Breast epithelium (tissue), 4 donors: ENCODE results near the gene AP2A1. TPM values are rescaled to one million over a fixed set of nuclear protein-coding genes. Genes with fewer than 3 reads are reported as not detected.

Experiments
- DNase-seq, 2 donors: peaks; one replicate each; pipeline ENCODE4 v3.0.0-alpha.2; 2019; ENCODE audit warnings: low spot score in 2 of 2
- H3K27ac ChIP-seq, 2 donors: fragments of 200-600 bp; sonication (generic) in 1 of 2; one replicate each; pipeline ENCODE4 v1.5.1; 2016 to 2019; ENCODE audit warnings: mild to moderate bottlenecking in 1 of 2
- H3K27me3 ChIP-seq, 2 donors: fragments of 200-600 bp; sonication (generic) in 1 of 2; one replicate each; pipeline versions ENCODE4 v1.5.1 to v1.6.0; 2017 to 2019; ENCODE audit warnings: control low read depth in 1 of 2, mild to moderate bottlenecking in 1 of 2
- H3K36me3 ChIP-seq: fragments of 200-600 bp; one replicate; pipeline ENCODE4 v1.5.1; 2019
- H3K4me1 ChIP-seq, 2 donors: fragments of 200-600 bp; sonication (generic); one replicate each; pipeline ENCODE4 v1.5.1; 2016 to 2019; ENCODE audit warnings: control low read depth in 1 of 2
- H3K4me3 ChIP-seq, 3 donors: fragments of 200-600 bp; sonication (generic); 1 replicate in 2 of 3; 2 replicates in 1 of 3; pipeline ENCODE4 v1.5.1; 2016 to 2019; ENCODE audit warnings: mild to moderate bottlenecking in 3 of 3, moderate library complexity in 2 of 3
- H3K9me3 ChIP-seq, 2 donors: fragments of 200-600 bp; sonication (generic) in 1 of 2; one replicate each; pipeline ENCODE4 v1.5.1; 2016 to 2019; ENCODE audit warnings: control low read depth in 1 of 2
- CTCF ChIP-seq, 3 donors: fragments of 450-650 bp; IDR thresholded peaks; one replicate each; pipeline ENCODE4 v1.5.1; 2016 to 2017; ENCODE audit warnings: antibody characterized with exemption in 3 of 3, mild to moderate bottlenecking in 3 of 3, moderate library complexity in 3 of 3
- POLR2A ChIP-seq: fragments of 450-650 bp; IDR thresholded peaks from one replicate; pipeline ENCODE4 v1.6.1; 2016; ENCODE audit warnings: antibody characterized with exemption, mild to moderate bottlenecking, moderate library complexity
- POLR2AphosphoS5 ChIP-seq, 3 donors: sonication (generic); formaldehyde crosslinking; IDR thresholded peaks; one replicate each; pipeline ENCODE4 v1.6.1; 2017; ENCODE audit warnings: antibody characterized with exemption in 3 of 3
- intact Hi-C: fragments of 100-400 bp; cut with DNase I; formaldehyde crosslinking; loops from one replicate; pipeline ENCODE4 v1.15.1; 2023; ENCODE audit warnings: low total_unique reads
- total RNA-seq, 3 donors: library from RNA; depleted of rRNA; stranded (reverse); fragments of >200 nt; gene quantifications; one replicate each; pipeline ENCODE4 v1.1.0, GENCODE V29; 2016

Gene AP2A1
- total RNA-seq, 3 donors from 2014 or later, result 42.1 to 71.0 (median 59.3) TPM

- H3K4me1 ChIP-seq, result peaks cover 7 to 10% of the 10 kb centered on the region in 2 donors
- no peaks in the 10 kb centered on the region for H3K27me3 ChIP-seq
- intact Hi-C loops, result no loop called here
- no peak for TF ChIP-seq CTCF (IDR thresholded peaks at IDR 0.05)
- no peak for TF ChIP-seq POLR2A
- no peak for TF ChIP-seq POLR2AphosphoS5 (IDR thresholded peaks at IDR 0.05)
- H3K4me3 ChIP-seq, result no peak overlapping the region
- no peaks in the 10 kb centered on the region for H3K36me3 ChIP-seq
- H3K27ac ChIP-seq, result peak overlapping the region in 1 of 2 donors; percentile 32
- no peaks in the 10 kb centered on the region for H3K9me3 ChIP-seq
- no peak for DNase-seq
Observed at GRCh38 chr19:49807058-49807903, 40.5 kb downstream of the AP2A1 start.

- Histone ChIP-seq H3K4me3 (peak overlapping the region; percentile 73 to 96 (median 76)), H3K27me3 (no peaks in the 10 kb centered on the region), H3K9me3 (no peaks in the 10 kb centered on the region), H3K36me3 (no peaks in the 10 kb centered on the region), H3K4me1 (peaks cover 7 to 14% of the 10 kb centered on the region in 2 donors), H3K27ac (peak overlapping the region; percentile 92 to 98)
- intact Hi-C loops, result no loop called here
- DNase-seq, result no peak
- TF ChIP-seq POLR2A (no peak), POLR2AphosphoS5 (IDR thresholded peaks at IDR 0.05) (no peak), CTCF (IDR thresholded peaks at IDR 0.05) (no peak)
Observed at GRCh38 chr19:49807904-49808675, 41.3 kb downstream of the AP2A1 start.

DNA sequence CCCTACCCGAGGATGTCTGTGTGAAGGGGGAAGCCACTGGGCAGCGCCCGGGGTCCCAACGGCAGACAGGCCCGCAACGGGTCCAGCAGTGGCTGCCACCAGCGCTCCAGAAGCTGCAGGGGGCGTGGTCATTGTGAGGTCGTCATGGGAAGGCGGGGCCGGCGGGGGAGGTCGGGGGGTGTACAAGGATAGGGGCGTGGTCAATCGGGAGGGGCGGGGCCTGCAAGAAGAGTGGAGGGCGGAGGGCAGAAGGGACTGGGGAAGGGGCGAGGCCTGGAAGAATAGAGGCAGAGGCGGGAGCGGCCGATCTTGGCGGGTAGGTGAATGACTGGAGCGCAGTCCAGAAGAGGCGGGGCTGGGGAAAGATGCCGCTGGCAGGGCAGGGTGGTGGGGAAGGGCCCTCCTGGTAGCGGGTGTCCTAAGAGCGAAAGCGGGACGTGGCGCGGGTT lies 41.9 kb downstream of the AP2A1 start:
- Histone ChIP-seq H3K4me1 (peaks cover 7 to 14% of the 10 kb centered on the region in 2 donors), H3K36me3 (no peaks in the 10 kb centered on the region), H3K4me3 (peak overlapping the region; percentile 73 to 96 (median 76)), H3K27ac (peak overlapping the region; percentile 92 to 98), H3K27me3 (no peaks in the 10 kb centered on the region), H3K9me3 (no peaks in the 10 kb centered on the region)
- TF ChIP-seq CTCF (IDR thresholded peaks at IDR 0.05), result no peak
- TF ChIP-seq POLR2AphosphoS5 (IDR thresholded peaks at IDR 0.05), result peak in 2 of 3 donors; percentile 21 to 30
- TF ChIP-seq POLR2A, result peak; percentile 35
- DNase-seq, result peak; percentile 90 to 98
- intact Hi-C loops, result no loop called here

DNA sequence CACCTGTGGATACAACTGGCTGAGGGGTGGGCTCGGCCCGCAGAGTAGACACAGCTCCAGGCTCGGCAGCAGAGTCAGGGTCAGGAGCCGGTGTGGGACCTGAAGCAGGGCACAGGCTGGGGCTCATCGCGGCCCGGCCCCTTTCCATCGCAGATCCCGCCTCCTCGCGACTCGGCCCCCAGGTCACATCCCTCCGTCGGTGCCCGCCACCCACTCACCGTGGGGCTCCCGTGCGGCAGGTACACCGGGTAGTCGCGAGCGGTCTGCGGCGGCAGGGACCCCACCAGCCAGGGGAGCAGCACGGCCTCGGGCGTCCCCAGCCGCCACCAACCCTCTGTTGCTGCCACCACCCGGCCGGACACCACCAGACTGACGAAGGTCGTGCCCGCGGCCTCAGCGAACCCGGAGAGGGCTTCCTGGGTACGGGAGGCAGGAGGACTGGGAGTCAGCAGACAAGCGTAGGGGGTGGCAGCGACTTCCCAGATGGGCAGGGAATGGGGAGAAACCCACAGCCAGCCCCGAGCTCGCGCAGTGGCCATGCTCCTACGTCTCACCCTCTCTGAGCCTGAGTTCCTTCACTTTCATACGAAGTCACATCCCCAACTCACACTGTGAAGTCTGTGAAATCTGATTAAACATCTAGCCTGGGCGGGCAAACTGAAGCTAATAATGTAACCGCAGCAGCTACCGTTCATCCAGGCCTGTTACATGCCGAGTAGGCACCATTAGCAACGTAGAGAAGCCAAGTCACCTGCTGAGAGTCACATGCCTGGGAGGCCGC lies 42.5 kb downstream of the AP2A1 start:
- intact Hi-C loops, result no loop called here
- peak; percentile 51 to 75 for DNase-seq

DNA sequence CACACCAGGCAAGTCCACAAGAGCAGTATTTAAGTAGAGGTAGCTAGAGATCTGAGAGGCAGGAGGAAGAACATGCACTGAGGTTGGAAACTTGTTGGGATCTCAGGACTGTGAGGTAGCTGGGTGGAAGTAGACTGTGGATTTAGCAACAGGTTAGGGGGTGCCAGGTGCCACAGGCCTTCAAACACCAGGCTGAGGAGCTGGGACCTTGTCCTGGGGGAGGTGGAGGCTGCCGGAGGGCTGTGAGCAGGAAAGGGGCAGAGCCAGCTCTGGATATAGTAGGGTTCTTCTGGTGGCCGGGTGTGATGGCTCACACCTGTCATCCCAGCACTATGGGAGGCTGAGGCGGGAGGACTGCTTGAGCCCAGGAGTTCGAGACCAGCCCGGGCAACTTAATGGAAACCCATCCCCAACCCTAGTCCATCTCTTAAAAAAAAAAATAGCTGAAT lies 43.2 kb downstream of the AP2A1 start:
- Histone ChIP-seq H3K4me1 (peaks cover 7 to 14% of the 10 kb centered on the region in 2 donors), H3K4me3 (peak overlapping the region; percentile 73 to 96 (median 76)), H3K9me3 (no peaks in the 10 kb centered on the region), H3K27ac (peak overlapping the region; percentile 92 to 98), H3K27me3 (no peaks in the 10 kb centered on the region), H3K36me3 (no peaks in the 10 kb centered on the region)
- intact Hi-C loops, result no loop called here
- no peak for TF ChIP-seq POLR2AphosphoS5 (IDR thresholded peaks at IDR 0.05)
- TF ChIP-seq CTCF (IDR thresholded peaks at IDR 0.05), result no peak
- no peak for TF ChIP-seq POLR2A
- DNase-seq, result no peak

More for the DNA sequence above, 42.5 kb downstream of the AP2A1 start:
- no peak for TF ChIP-seq POLR2A
- peak in 1 of 3 donors; percentile 62 for TF ChIP-seq POLR2AphosphoS5 (IDR thresholded peaks at IDR 0.05)
- no peaks in the 10 kb centered on the region for H3K27me3 ChIP-seq
- H3K27ac ChIP-seq, result peak overlapping the region; percentile 92 to 98
- no peaks in the 10 kb centered on the region for H3K9me3 ChIP-seq
- peak overlapping the region; percentile 73 to 96 (median 76) for H3K4me3 ChIP-seq
- no peaks in the 10 kb centered on the region for H3K36me3 ChIP-seq
- H3K4me1 ChIP-seq, result peaks cover 7 to 14% of the 10 kb centered on the region in 2 donors
